HepG2 (cell line): ENCODE data around the gene MIB1.

ENCODE experiments used
- AKAP8 ChIP-seq: sonication (generic); formaldehyde crosslinking; IDR thresholded peaks from 2 replicates; pipeline ENCODE4 v1.5.1; 2020; ENCODE audit warnings: mild to moderate bottlenecking, missing genetic modification reagents
- CEBPG ChIP-seq: IDR thresholded peaks from 2 replicates; pipeline ENCODE4 v1.6.1; 2016
- FOXA3 ChIP-seq: IDR thresholded peaks from 2 replicates; pipeline ENCODE4 v1.6.1; 2016; ENCODE audit warnings: missing genetic modification reagents, missing compliant biosample characterization
- JUNB ChIP-seq: sonication (generic); formaldehyde crosslinking; IDR thresholded peaks from 2 replicates; pipeline ENCODE4 v1.8.0; 2022; ENCODE audit warnings: missing genetic modification reagents, mild to moderate bottlenecking, borderline replicate concordance
- MNT ChIP-seq: fragments of 450-650 bp; IDR thresholded peaks from 2 replicates; pipeline ENCODE4 v1.6.1; 2016
- PHF8 ChIP-seq: sonication (generic); formaldehyde crosslinking; IDR thresholded peaks from 2 replicates; pipeline ENCODE4 v1.5.0; 2020; ENCODE audit warnings: missing genetic modification reagents
- RERE ChIP-seq: IDR thresholded peaks from 2 replicates; pipeline ENCODE4 v1.6.1; 2016; ENCODE audit warnings: low read depth, missing genetic modification reagents, missing compliant biosample characterization
- REST ChIP-seq, 2 experiments: IDR thresholded peaks; 2 replicates each; pipeline ENCODE4 v1.6.1; 2011 to 2012; ENCODE audit warnings: low read length in 2 of 2, borderline replicate concordance in 1 of 2, low read depth in 1 of 2, mild to moderate bottlenecking in 1 of 2, moderate library complexity in 1 of 2
- TCF7L2 ChIP-seq: IDR thresholded peaks from 2 replicates; pipeline ENCODE4 v1.6.1; 2011; ENCODE audit warnings: mild to moderate bottlenecking, low read depth, low read length, moderate library complexity
- TP53 ChIP-seq: sonication (generic); formaldehyde crosslinking; conservative IDR thresholded peaks from 2 replicates; pipeline ENCODE4 v1.4.0; 2020; ENCODE audit warnings: missing genetic modification reagents
- ZNF274 ChIP-seq: sonication (generic); formaldehyde crosslinking; IDR thresholded peaks from 2 replicates; pipeline ENCODE4 v1.5.1; 2020; ENCODE audit warnings: mild to moderate bottlenecking, missing genetic modification reagents
- ZNF644 ChIP-seq: IDR thresholded peaks from 2 replicates; pipeline ENCODE4 v1.6.1; 2016; ENCODE audit warnings: low read depth

- no peak for TF ChIP-seq JUNB (CRISPR knock-in tag)
- TF ChIP-seq ZNF274 (CRISPR knock-in tag): no peak
- no peak for TF ChIP-seq REST (IDR thresholded peaks at IDR 0.05; ENCODE audit: borderline replicate concordance in 1 of 2, low read depth in 1 of 2, low read length in 2 of 2)
- 0 out of 2 replicates have a peak, but pooled peaks have one; percentile 39 for TF ChIP-seq CEBPG (CRISPR knock-in tag)
- no peak for TF ChIP-seq AKAP8
- no peak for TF ChIP-seq PHF8 (CRISPR knock-in tag)
- TF ChIP-seq MNT: no peak
- TF ChIP-seq TCF7L2: no peak
- no peak for TF ChIP-seq RERE (CRISPR knock-in tag)
- TF ChIP-seq FOXA3: no peak
- TF ChIP-seq TP53: no peak
- no peak for TF ChIP-seq ZNF644 (CRISPR knock-in tag)
These were observed 110.9 kb downstream of the MIB1 start for GRCh38 chr18:21851327-21851961.
